PC-9 (cell line): ENCODE data around the gene PAAF1.

ENCODE experiments used
- CTCF ChIP-seq: fragments of 200-600 bp; sonication (generic); conservative IDR thresholded peaks from 2 replicates; pipeline ENCODE4 v1.6.1; 2017; ENCODE audit warnings: mixed run types, antibody characterized with exemption, mild to moderate bottlenecking, moderate library complexity
- EZH2 ChIP-seq: fragments of 200-600 bp; sonication (generic); IDR thresholded peaks from 2 replicates; pipeline ENCODE4 v1.8.0; 2017; ENCODE audit warnings: antibody characterized with exemption, low read depth

DNA sequence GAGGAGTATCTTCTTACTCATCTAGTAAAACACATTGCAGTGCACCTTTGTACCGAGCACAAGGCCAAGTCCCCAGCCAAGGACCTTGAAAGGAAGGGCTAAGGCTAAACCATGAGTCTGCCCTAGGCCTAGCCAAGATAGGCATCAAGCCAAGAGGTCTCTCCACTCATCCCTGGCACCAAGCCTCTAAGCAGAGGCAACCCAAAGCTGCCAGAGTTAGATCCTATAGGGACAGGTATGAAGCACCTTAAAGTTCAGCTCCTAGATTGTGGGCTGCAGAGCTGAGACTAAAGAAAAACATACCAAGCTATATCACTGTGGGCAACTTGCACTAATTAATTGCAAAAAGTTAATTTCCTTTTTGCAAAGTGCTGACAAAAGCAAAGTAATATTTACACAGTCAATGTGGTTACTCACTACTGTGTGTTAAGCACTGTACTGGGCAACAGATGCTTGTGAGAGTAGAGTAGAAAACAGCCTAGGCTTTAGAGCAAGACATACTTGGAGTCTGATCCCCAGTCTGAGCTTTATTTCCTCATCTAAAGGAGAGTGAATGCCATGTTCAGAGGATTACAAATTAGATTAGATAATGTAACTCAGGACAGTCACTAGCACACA lies 7.4 kb upstream of the PAAF1 start:
- TF ChIP-seq CTCF (no peak), EZH2 (no peak)
